CD8-positive, alpha-beta memory T cell (primary cell): ENCODE measurements around the gene GEMIN4. TPM values are rescaled to one million over a fixed set of nuclear protein-coding genes. Genes with fewer than 3 reads are reported as not detected.
A peak's percentile ranks its signal among the peaks of the same experiment; 100 is the strongest.

ENCODE experiments used
- CTCF ChIA-PET: fragments of 350-600 bp; sonication (Branson Sonifier 250); formaldehyde crosslinking; loops from one replicate; lab custom pipeline; 2021; ENCODE audit warnings: antibody characterized with exemption; lab: Charles Lee
- POLR2A ChIA-PET: fragments of 350-600 bp; sonication (Branson Sonifier 250); formaldehyde crosslinking; loops from one replicate; lab custom pipeline; 2021; ENCODE audit warnings: antibody characterized with exemption; lab: Charles Lee
- DNase-seq, 5 donors: peaks; one replicate each; pipeline versions ENCODE4 v3.0.0 to v3.0.0-alpha.2; 2020 to 2022; ENCODE audit warnings: mixed read lengths in 1 of 5
- H3K27ac ChIP-seq: one replicate; pipeline ENCODE4 v1.7.0; 2013; ENCODE audit warnings: low read depth, mild to moderate bottlenecking, low read length, moderate library complexity
- H3K27me3 ChIP-seq: 2 replicates; pipeline ENCODE4 v1.7.0; 2013; ENCODE audit warnings: low read length, mild to moderate bottlenecking; ENCODE audit not compliant: insufficient read depth, poor library complexity, severe bottlenecking
- H3K36me3 ChIP-seq: 2 replicates; pipeline ENCODE4 v1.7.0; 2013; ENCODE audit warnings: mild to moderate bottlenecking, low read length, moderate library complexity; ENCODE audit not compliant: insufficient read depth
- H3K4me1 ChIP-seq: 2 replicates; pipeline ENCODE4 v1.7.0; 2013; ENCODE audit warnings: mild to moderate bottlenecking, low read length, moderate library complexity; ENCODE audit not compliant: insufficient read depth
- H3K4me3 ChIP-seq: 2 replicates; pipeline ENCODE4 v1.7.0; 2013; ENCODE audit warnings: mild to moderate bottlenecking, low read length
- H3K9me3 ChIP-seq: 2 replicates; pipeline ENCODE4 v1.7.0; 2013; ENCODE audit warnings: mild to moderate bottlenecking, low read length
- H3K27ac Mint-ChIP-seq, 8 donors: one replicate each; pipeline ENCODE4 v1.8.0; 2020 to 2021; ENCODE audit warnings: mixed read lengths in 8 of 8, mild to moderate bottlenecking in 6 of 8, inconsistent platforms in 3 of 8, moderate library complexity in 3 of 8
- H3K27me3 Mint-ChIP-seq, 2 donors: one replicate each; pipeline ENCODE4 v1.8.0; 2020 to 2021; ENCODE audit warnings: mixed read lengths in 2 of 2, mild to moderate bottlenecking in 1 of 2, moderate library complexity in 1 of 2
- H3K36me3 Mint-ChIP-seq, 3 donors: one replicate each; pipeline ENCODE4 v1.8.0; 2020 to 2021; ENCODE audit warnings: mixed read lengths in 3 of 3, inconsistent platforms in 1 of 3, mild to moderate bottlenecking in 1 of 3
- H3K4me1 Mint-ChIP-seq, 3 donors: one replicate each; pipeline ENCODE4 v1.8.0; 2020 to 2021; ENCODE audit warnings: mixed read lengths in 3 of 3, inconsistent platforms in 1 of 3, mild to moderate bottlenecking in 1 of 3
- H3K4me3 Mint-ChIP-seq, 7 donors: one replicate each; pipeline ENCODE4 v1.8.0; 2020 to 2021; ENCODE audit warnings: mixed read lengths in 7 of 7, mild to moderate bottlenecking in 6 of 7, moderate library complexity in 4 of 7, inconsistent platforms in 2 of 7
- H3K9me3 Mint-ChIP-seq, 5 donors: one replicate each; pipeline ENCODE4 v1.8.0; 2020 to 2022; ENCODE audit warnings: mixed read lengths in 5 of 5, mild to moderate bottlenecking in 3 of 5, moderate library complexity in 2 of 5, inconsistent platforms in 1 of 5
- polyA plus RNA-seq: library from polyadenylated mRNA; unstranded; fragments of 300-500 nt; fragmentation: Illumina TruSeq; gene quantifications from one replicate; pipeline ENCODE4 v1.2.3, GENCODE V29; 2021
- total RNA-seq, 2 experiments: library from RNA; stranded (reverse); gene quantifications; one replicate each; pipeline ENCODE4 v1.2.3, GENCODE V29; 2021

GEMIN4 gene
- total and polyA plus RNA-seq, 3 experiments from 2014 or later = 23.2 to 56.5 (median 55.5) TPM

DNA sequence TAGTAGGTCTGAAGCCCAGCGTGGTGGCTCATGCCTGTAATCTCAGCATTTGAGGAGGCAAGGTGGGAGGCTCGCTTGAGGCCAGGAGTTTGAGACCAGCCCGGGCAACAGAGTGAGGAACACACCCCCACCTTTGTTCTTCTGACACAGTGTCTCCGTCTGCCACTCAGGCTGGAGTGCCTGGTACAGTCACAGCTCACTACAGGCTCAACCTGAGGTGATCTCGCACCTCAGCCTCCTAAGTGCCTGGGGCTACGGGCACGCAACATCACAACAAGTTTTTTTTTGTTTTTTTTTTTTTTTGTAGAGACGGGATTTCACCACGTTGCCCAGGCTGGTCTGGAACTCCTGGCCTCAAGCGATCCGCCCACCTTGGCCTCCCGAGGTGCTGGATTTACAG is 26.3 kb downstream of the GEMIN4 start:
- Histone ChIP-seq H3K4me1 (no peaks in the 10 kb centered on the region), H3K27ac (no peak overlapping the region), H3K36me3 (no peaks in the 10 kb centered on the region), H3K27me3 (no peaks in the 10 kb centered on the region), H3K9me3 (no peaks in the 10 kb centered on the region), H3K4me3 (no peak overlapping the region)
- H3K9me3 Mint-ChIP-seq = no peaks in the 10 kb centered on the region
- no peak for DNase-seq
- no peak overlapping the region for H3K4me3 Mint-ChIP-seq
- H3K36me3 Mint-ChIP-seq = no peaks in the 10 kb centered on the region
- H3K27me3 Mint-ChIP-seq = peaks cover 0 to 2% of the 10 kb centered on the region in 2 donors
- ChIA-PET CTCF (no interaction called here), POLR2A (no interaction called here)
- H3K4me1 Mint-ChIP-seq = no peaks in the 10 kb centered on the region
- no peak overlapping the region for H3K27ac Mint-ChIP-seq

DNA sequence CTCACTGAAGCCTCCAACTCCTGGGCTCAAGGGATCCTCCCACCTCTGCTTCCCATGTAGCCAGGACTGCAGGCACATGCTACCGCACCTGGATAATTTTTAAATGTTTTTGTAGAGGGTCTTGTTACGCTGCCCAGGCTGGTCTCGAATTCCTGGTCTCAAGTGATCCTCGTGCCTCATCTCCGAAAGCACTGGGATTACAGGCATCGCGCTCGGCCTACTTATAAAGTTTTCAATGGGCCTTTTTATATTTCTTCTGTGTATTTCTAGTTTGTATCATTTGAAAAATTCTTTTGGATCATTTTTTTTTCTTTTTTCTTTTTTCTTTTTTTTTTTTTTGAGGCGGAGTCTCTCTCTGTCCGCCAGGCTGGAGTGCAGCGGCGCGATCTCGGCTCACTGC is 27.0 kb downstream of the GEMIN4 start:
- Mint-ChIP-seq H3K27me3 (peaks cover 0 to 2% of the 10 kb centered on the region in 2 donors), H3K27ac (no peak overlapping the region), H3K36me3 (no peaks in the 10 kb centered on the region), H3K4me3 (no peak overlapping the region), H3K9me3 (no peaks in the 10 kb centered on the region), H3K4me1 (no peaks in the 10 kb centered on the region)
- Histone ChIP-seq H3K27ac (no peak overlapping the region), H3K36me3 (no peaks in the 10 kb centered on the region), H3K27me3 (no peaks in the 10 kb centered on the region), H3K4me3 (no peak overlapping the region), H3K9me3 (no peaks in the 10 kb centered on the region), H3K4me1 (no peaks in the 10 kb centered on the region)
- ChIA-PET CTCF (no interaction called here), POLR2A (no interaction called here)
- DNase-seq = no peak

DNA sequence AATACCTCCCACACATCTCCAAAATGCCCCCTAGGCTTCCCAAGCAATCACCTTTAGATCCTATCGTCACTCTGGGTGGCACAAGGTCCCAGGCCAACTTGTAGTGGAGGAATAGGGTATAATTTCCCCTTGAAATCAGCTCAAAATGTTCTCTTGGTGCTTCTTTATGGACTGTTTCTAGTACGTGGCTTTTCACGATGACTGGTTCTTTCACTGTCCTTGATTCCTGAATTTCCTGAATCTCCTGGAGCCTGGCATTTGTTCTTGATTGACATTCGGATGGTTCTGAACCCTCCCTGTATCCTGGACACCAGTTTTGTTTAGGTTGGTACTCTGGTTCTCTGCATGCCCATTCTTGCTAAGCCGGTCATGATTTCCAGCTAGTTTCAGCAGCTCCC is 30.5 kb downstream of the GEMIN4 start:
- no peaks in the 10 kb centered on the region for H3K36me3 ChIP-seq

DNA sequence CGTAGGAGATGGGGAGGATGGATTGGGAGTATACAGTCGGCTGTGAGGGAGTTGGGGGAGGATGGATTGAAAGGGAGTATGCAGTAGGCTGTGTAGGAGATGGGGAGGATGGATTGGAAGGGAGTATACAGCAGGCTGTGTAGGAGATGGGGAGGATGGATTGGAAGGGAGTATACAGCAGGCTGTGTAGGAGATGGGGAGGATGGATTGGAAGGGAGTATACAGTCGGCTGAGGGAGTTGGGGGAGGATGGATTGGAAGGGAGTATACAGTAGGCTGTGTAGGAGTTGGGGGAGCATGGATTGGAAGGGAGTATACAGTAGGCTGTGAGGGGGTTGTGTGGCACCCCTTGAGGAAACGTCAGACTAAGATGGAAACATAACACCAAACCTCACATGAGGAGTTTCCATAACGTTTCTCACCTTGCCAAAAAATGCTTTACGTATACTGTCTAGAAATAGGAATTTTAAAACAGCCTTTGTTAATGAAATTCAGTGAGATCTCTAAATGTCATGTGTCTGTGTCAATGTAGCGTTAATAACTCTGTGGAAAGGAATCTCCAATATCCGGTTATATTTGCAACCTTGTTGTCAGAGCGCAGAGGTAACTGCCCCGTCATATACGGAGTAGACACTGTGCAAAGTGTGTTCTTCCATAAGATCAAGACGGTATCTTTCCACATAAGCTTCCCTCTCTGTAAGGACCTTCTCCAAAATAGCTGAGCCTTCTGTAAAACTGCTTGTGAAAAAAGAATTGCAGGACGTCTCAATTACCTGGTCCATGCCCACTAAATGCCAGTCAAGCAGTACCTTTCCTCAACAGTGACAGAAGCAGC is 31.1 kb downstream of the GEMIN4 start:
- Histone ChIP-seq H3K4me3 (no peak overlapping the region), H3K36me3 (no peaks in the 10 kb centered on the region), H3K4me1 (no peaks in the 10 kb centered on the region), H3K27me3 (no peaks in the 10 kb centered on the region), H3K27ac (no peak overlapping the region), H3K9me3 (no peaks in the 10 kb centered on the region)
- Mint-ChIP-seq H3K36me3 (peaks cover 0 to 1% (median 0%) of the 10 kb centered on the region in 3 donors), H3K4me1 (peaks cover 0 to 6% (median 3%) of the 10 kb centered on the region in 3 donors), H3K4me3 (peak overlapping the region in 1 of 7 donors; percentile 32), H3K9me3 (no peaks in the 10 kb centered on the region), H3K27ac (no peak overlapping the region), H3K27me3 (no peaks in the 10 kb centered on the region)
- ChIA-PET CTCF (no interaction called here), POLR2A (no interaction called here)
- DNase-seq = no peak

More for the DNA sequence above, 30.5 kb downstream of the GEMIN4 start:
- Histone ChIP-seq H3K4me1 (no peaks in the 10 kb centered on the region), H3K9me3 (no peaks in the 10 kb centered on the region), H3K27me3 (no peaks in the 10 kb centered on the region), H3K4me3 (no peak overlapping the region), H3K27ac (no peak overlapping the region)
- H3K4me1 Mint-ChIP-seq = peaks cover 0 to 3% (median 3%) of the 10 kb centered on the region in 3 donors
- H3K27me3 Mint-ChIP-seq = no peaks in the 10 kb centered on the region
- DNase-seq = no peak
- peak overlapping the region in 1 of 7 donors; percentile 32 for H3K4me3 Mint-ChIP-seq
- ChIA-PET CTCF (no interaction called here), POLR2A (no interaction called here)
- peaks cover 0 to 1% (median 0%) of the 10 kb centered on the region in 3 donors for H3K36me3 Mint-ChIP-seq
- no peaks in the 10 kb centered on the region for H3K9me3 Mint-ChIP-seq
- no peak overlapping the region for H3K27ac Mint-ChIP-seq

DNA sequence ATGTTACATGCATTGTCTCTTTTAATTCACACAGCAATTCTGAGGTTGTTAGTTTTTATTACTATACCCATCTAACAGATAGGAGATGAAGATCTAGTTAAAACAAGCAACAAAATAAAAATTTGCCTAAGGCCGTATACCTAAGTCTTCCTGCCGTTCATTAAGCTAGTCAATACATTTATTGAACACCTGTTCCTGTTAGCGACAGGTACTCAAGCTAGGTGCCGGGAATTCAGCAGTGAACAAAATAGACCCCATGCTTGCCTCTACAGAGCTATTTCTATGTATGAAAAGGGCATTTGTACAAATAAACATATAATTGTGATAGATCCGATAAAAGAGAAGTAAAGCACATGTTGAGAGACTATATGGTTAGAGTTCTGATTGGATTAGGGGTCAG is 34.0 kb downstream of the GEMIN4 start:
- Mint-ChIP-seq H3K4me3 (peak overlapping the region in 1 of 7 donors; percentile 51), H3K4me1 (peaks cover 14 to 22% (median 14%) of the 10 kb centered on the region in 3 donors), H3K27me3 (peaks cover 0 to 2% of the 10 kb centered on the region in 2 donors), H3K9me3 (no peaks in the 10 kb centered on the region), H3K36me3 (peaks cover 0 to 7% (median 1%) of the 10 kb centered on the region in 3 donors), H3K27ac (no peak overlapping the region)
- Histone ChIP-seq H3K27me3 (no peaks in the 10 kb centered on the region), H3K36me3 (no peaks in the 10 kb centered on the region), H3K4me3 (no peak overlapping the region), H3K4me1 (peaks cover 15% of the 10 kb centered on the region), H3K27ac (no peak overlapping the region), H3K9me3 (no peaks in the 10 kb centered on the region)
- ChIA-PET CTCF (no interaction called here), POLR2A (no interaction called here)
- no peak for DNase-seq

DNA sequence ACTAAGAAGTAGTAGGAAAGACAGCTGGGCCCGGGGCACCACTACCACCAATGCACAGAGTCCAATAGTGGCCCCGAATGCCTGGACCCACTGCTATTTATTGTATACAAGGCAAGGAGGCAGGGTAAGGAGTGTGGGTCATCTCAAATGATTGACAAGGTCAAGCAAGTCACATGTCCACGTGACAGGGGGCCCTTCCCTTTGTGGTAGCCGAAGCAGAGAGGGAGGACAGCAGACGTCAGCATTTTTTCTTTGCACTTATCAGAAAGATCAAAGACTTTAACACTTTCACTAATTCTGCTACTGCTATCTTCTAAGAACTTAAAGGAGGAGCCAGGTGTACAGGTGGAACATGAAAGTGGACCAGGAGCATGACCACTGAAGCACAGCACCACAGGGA is 43.9 kb downstream of the GEMIN4 start:
- H3K4me3 ChIP-seq = no peak overlapping the region
- Mint-ChIP-seq H3K27ac (peak overlapping the region in 2 of 8 donors; percentile 17 to 72), H3K9me3 (no peaks in the 10 kb centered on the region), H3K27me3 (no peaks in the 10 kb centered on the region), H3K36me3 (peaks cover 0 to 55% (median 10%) of the 10 kb centered on the region in 3 donors), H3K4me3 (peak overlapping the region in 1 of 7 donors; percentile 27), H3K4me1 (peaks cover 20 to 55% (median 49%) of the 10 kb centered on the region in 3 donors)
- H3K9me3 ChIP-seq = no peaks in the 10 kb centered on the region
- H3K27me3 ChIP-seq = no peaks in the 10 kb centered on the region
- DNase-seq = no peak
- peaks cover 6% of the 10 kb centered on the region for H3K4me1 ChIP-seq
- peaks cover 7% of the 10 kb centered on the region for H3K36me3 ChIP-seq
- ChIA-PET CTCF (no interaction called here), POLR2A (no interaction called here)
- no peak overlapping the region for H3K27ac ChIP-seq

DNA sequence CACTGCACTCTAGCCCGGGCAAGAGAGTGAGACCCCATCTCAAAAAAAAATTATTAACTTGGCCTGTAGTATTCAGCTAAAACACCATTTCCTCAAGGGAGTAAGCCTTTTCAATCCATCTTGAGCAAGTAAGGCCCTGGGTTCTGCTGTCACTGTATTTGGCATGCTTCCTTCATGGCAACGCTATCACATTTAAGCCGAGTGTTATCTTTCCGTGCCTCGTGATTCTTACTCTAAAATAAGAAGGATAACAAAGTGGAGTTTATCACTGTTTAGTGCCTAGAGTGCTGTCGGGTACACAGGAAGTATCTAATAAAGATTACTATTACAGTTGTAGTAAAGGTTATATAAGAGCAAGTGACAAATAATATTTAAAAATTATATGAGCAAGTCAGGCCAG is 46.2 kb downstream of the GEMIN4 start:
- H3K36me3 Mint-ChIP-seq = peaks cover 0 to 50% (median 10%) of the 10 kb centered on the region in 3 donors
- Histone ChIP-seq H3K4me1 (no peaks in the 10 kb centered on the region), H3K27me3 (no peaks in the 10 kb centered on the region), H3K4me3 (no peak overlapping the region), H3K9me3 (no peaks in the 10 kb centered on the region), H3K27ac (no peak overlapping the region), H3K36me3 (peaks cover 7% of the 10 kb centered on the region)
- no peak overlapping the region for H3K27ac Mint-ChIP-seq
- no peaks in the 10 kb centered on the region for H3K9me3 Mint-ChIP-seq
- no peak for DNase-seq
- peaks cover 13 to 35% (median 35%) of the 10 kb centered on the region in 3 donors for H3K4me1 Mint-ChIP-seq
- no peak overlapping the region for H3K4me3 Mint-ChIP-seq
- H3K27me3 Mint-ChIP-seq = no peaks in the 10 kb centered on the region
- ChIA-PET CTCF (interaction anchor here (1.5 to 8.9 kb wide), 2 partner anchors 9 to 294 kb away, joined by 4 to 102 read pairs; partner anchors contain the start of gene VPS53), POLR2A (no interaction called here)

DNA sequence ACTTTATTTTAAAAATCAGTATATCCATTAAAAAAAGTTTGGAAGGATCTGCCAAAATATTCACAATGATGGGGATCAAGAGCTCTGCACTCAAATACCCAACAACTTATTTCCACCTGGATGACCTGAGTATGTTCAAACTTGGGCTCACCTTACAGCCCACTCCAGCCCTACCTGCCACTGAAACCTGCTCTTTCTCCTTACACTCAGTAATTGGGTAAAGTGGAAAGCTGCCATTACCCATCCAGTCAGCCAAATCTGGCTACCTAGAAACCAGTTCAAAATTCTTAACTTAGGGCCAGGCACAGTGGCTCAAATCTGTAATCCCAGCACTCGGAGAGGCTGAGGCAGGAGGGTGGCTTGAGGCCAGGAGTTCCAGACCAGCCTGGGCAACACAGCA is 47.1 kb downstream of the GEMIN4 start:
- Mint-ChIP-seq H3K9me3 (no peaks in the 10 kb centered on the region), H3K27ac (peak overlapping the region in 3 of 8 donors; percentile 12 to 55 (median 26)), H3K4me3 (no peak overlapping the region), H3K36me3 (peaks cover 0 to 49% (median 6%) of the 10 kb centered on the region in 3 donors), H3K4me1 (peaks cover 16 to 34% (median 30%) of the 10 kb centered on the region in 3 donors), H3K27me3 (no peaks in the 10 kb centered on the region)
- ChIA-PET CTCF (interaction anchor here (0.7 to 8.9 kb wide), 3 partner anchors 9 to 293 kb away, joined by 4 to 102 read pairs (median 4); partner anchors contain the start of gene VPS53), POLR2A (no interaction called here)
- Histone ChIP-seq H3K27me3 (no peaks in the 10 kb centered on the region), H3K36me3 (peaks cover 7% of the 10 kb centered on the region), H3K27ac (no peak overlapping the region), H3K4me3 (no peak overlapping the region), H3K4me1 (no peaks in the 10 kb centered on the region), H3K9me3 (no peaks in the 10 kb centered on the region)
- DNase-seq = no peak
